Stimulated activated CD8-positive, alpha-beta memory T cell treated with anti-CD3 and anti-CD28 coated beads, Interleukin-15, amount 100 ng/mL, for 48 hours (primary cell): ENCODE results near the gene TEX2.
"Not testable (repeated sequence)": the region's sequence is repeated elsewhere in the genome, so short reads cannot be mapped to it uniquely, and the experiment has no call there.

Experiments used
- DNase-seq, 2 donors: peaks; one replicate each; pipeline ENCODE4 v3.0.0-alpha.2; 2020; ENCODE audit warnings: low read depth in 2 of 2

TEX2 gene

GRCh38 chr17:64213995-64214811, 48.9 kb downstream of the TEX2 start:
- no peak for DNase-seq

GRCh38 chr17:64212122-64212521, 50.9 kb downstream of the TEX2 start:
- no peak for DNase-seq

GRCh38 chr17:64209983-64210382, 53.1 kb downstream of the TEX2 start:
- no peak for DNase-seq

GRCh38 chr17:64209356-64209941, 53.6 kb downstream of the TEX2 start:
- DNase-seq, result no peak

GRCh38 chr17:64208656-64209055, 54.4 kb downstream of the TEX2 start:
- DNase-seq, result not testable (repeated sequence)

GRCh38 chr17:64205804-64206203, 57.3 kb downstream of the TEX2 start:
- DNase-seq, result no peak

- no peak for DNase-seq
Measured at GRCh38 chr17:64203630-64204029, 59.4 kb downstream of the TEX2 start.

GRCh38 chr17:64202683-64203344, 60.2 kb downstream of the TEX2 start:
- no peak for DNase-seq

- DNase-seq, result peak; percentile 14 to 19
Measured at GRCh38 chr17:64200080-64201032, 62.7 kb downstream of the TEX2 start.

- no peak for DNase-seq
Measured at GRCh38 chr17:64198331-64199090, 64.5 kb downstream of the TEX2 start.

- DNase-seq, result no peak
Measured at GRCh38 chr17:64196601-64197000, 66.5 kb downstream of the TEX2 start.

GRCh38 chr17:64193561-64193960, 69.5 kb downstream of the TEX2 start:
- DNase-seq, result no peak

- no peak for DNase-seq
Measured at GRCh38 chr17:64192589-64192988, 70.5 kb downstream of the TEX2 start.

GRCh38 chr17:64190472-64190871, 72.6 kb downstream of the TEX2 start:
- DNase-seq, result no peak

GRCh38 chr17:64188088-64188487, 75.0 kb downstream of the TEX2 start:
- DNase-seq, result no peak

- DNase-seq, result no peak
Measured at GRCh38 chr17:64187093-64187895, 75.8 kb downstream of the TEX2 start.

- no peak for DNase-seq
Measured at GRCh38 chr17:64186171-64187092, 76.6 kb downstream of the TEX2 start.

- not testable (repeated sequence) for DNase-seq
Measured at GRCh38 chr17:64185557-64185956, 77.5 kb downstream of the TEX2 start.

GRCh38 chr17:64185101-64185500, 78.0 kb downstream of the TEX2 start:
- DNase-seq, result no peak
